Anterior cingulate cortex (tissue), 58 donors: Measurements from ENCODE around the gene DCP1A.
"Not testable (repeated sequence)": the region's sequence is repeated elsewhere in the genome, so short reads cannot be mapped to it uniquely, and the experiment has no call there.

ENCODE experiments used
- DNase-seq, 58 donors: peaks; one replicate each; lab custom pipeline; 2025; lab: John Stamatoyannopoulos, UW

Gene DCP1A

GRCh38 chr3:53347261-53348064 lies at the start of gene DCP1A:
Gene DCP1A, minus strand, starts transcription at chr3:53347543. Its CDS starts 26 bp downstream, at chr3:53347517.
- DNase-seq = peak; percentile 63 to 96 (median 94)

GRCh38 chr3:53384465-53385423 lies 37.4 kb upstream of the DCP1A start:
- no peak for DNase-seq

DNA sequence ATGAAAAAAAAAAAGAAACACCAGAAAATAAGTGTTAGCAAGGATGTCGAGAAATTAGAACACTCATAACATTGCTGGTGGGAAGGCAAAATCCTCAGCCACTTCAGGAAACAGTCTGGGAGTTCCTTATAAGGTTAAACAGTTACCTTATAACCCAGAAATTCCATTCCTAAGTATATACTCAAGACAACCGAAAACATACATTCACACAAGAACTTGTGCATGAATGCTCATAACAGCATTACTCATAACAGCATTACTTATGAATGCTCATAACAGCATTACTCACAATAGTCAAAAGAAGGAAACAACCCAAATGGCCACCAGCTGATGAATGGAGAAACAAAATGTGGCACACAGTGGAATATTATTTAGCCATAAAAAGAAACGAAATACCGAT lies 34.8 kb upstream of the DCP1A start:
- no peak for DNase-seq

DNA sequence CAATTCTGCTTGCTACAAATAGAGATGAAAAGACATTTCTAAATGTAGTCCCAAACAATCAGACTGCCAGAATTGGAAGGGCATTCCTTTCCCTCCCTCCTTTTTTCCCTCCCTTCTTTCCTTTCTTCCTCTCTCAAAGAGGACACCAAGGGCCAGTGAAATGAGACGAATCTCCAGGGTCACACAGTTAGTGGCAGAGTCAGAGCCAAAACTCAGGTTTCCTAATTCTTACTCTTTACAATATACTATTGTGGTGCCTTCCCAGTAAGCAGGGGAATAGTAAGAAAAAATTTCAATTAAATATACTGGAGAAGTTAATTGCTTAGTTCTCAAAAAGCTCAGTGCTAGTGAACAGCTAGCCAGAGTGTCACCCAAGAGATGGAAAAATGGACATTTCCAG lies 33.0 kb upstream of the DCP1A start:
- DNase-seq = no peak

- no peak for DNase-seq
Observed at GRCh38 chr3:53379898-53380297, 32.6 kb upstream of the DCP1A start.

DNA sequence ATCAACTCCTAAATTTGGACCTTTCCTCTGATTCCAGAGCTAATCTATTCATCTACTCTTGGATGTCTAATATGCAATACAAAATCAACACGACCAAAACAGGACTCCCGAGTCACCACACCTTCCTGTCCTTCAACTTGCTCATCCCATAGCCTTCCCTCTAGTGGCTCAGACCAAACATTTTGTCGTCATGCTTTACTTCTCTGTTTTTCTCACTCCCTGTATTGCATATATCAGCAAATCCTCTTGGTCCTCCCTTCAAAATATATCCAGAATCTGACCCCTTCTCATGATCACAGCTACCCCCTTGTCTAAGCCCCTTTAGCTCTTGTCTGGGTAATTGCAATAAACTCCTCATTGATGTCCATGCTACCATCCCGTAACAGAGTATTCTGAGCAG lies 30.5 kb upstream of the DCP1A start:
- no peak for DNase-seq

DNA sequence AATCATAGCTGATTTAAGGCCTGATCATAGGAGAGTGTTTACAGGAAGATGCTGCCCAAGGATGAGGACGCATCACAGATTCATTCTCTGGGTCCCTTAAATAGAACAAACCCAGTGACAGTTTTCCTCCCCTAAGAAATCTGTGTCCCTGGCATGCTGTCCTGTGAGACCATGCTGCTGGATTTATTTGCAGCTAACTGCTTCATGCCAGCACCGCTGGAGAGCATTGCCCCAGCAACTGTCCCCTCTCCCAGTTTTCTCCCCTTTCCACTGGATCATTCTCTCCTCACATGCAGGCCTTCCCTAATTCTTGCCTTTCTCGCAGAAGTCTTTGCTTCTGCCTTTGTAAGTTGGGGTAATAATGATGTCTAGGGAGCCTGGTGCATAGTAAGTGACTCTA lies 29.3 kb upstream of the DCP1A start:
- DNase-seq = no peak

DNA sequence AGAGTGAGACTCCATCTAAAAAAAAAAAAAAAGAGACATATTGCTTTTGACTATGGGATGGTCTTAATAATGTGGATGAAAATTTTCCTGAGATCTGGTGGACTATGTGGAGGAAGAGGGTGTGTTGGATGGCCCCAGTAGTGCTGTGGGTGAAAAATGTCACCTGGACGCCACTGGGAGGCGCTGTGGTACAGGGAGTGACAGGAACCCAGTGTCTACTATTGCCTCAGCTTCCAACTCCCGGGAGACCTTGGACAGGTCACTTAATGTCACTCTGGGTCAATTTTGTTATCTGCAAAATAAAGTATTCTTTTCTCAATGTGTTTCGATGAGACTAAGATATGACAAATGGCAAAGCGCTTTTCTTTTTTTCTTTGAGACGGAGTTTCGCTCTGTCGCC lies 27.7 kb upstream of the DCP1A start:
- peak in 48 of 58 donors; percentile 1 to 63 (median 26) for DNase-seq

DNA sequence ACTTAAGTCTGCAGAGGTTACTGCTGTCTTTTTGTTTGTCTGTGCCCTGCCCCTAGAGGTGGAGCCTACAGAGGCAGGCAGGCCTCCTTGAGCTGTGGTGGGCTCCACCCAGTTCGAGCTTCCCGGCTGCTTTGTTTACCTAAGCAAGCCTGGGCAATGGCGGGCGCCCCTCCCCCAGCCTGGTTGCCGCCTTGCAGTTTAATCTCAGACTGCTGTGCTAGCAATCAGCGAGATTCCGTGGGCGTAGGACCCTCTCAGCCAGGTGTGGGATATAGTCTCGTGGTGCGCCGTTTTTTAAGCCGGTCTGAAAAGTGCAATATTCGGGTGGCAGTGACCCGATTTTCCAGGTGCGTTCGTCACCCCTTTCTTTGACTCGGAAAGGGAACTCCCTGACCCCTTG lies 23.4 kb upstream of the DCP1A start:
- DNase-seq = not testable (repeated sequence)

DNA sequence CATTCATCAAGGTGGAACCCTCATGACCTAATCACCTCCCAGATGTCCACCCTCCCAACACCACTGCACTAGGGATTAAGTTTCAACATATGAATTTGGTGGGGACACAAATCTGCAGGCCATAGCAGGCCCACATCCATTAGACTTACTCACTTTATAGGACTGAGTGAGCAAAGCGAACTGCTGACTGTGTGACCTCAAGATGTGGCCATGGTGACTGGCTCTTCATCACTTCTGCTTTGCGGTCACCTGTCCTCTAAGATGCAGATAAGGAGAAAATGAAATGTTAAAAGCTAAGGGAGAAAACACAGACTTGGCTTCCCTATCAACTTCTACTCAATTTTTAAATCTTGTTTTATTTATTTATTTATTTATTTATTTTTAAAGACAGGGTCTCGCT lies 14.5 kb upstream of the DCP1A start:
- DNase-seq = no peak

DNA sequence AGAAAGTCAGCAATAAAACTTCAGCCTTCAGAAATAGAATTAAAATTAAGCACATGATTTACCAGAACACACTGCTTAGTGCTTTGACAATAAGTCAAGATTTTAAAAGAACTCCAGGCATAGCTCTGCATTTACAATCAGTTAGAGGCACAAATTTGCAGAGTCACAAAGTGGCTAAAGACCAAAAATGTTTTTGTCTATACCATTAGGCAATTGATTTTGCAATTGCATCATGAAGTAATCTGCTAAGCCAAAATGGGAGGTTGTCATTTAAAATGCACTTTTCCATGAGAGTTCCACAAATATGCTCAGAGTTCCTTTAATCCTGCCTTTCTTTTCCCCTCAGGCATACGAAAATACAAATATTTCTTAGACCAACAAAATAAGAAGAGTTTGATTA lies 10.1 kb upstream of the DCP1A start:
- no peak for DNase-seq

DNA sequence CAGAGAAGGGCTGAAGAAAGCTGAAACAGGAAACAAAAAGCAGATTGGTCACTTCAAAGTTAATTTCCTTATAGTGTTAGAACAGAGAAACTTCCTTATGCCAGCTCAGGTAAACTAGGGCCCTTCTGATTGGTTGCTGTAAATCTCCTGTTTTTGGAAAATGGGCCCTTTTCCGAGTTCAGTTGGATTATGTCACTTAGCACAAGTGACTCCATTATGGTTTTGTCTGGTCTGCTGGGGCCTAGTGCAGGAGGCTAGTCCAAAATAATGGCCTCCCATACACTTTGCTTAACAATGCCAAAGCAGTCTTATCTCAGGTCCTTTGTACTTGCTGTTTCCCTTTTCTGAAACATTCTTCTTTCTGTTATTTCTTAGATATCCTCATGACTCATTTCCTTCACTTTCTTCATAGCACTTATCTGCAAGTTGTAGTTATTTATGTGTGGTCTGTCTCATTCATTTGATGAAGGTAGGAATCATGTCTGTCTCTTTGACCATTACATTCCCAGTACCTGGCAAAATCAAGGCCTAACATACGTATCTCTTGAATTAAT lies 7.7 kb upstream of the DCP1A start:
- DNase-seq = no peak

GRCh38 chr3:53353202-53353601 lies 5.9 kb upstream of the DCP1A start:
- no peak for DNase-seq

DNA sequence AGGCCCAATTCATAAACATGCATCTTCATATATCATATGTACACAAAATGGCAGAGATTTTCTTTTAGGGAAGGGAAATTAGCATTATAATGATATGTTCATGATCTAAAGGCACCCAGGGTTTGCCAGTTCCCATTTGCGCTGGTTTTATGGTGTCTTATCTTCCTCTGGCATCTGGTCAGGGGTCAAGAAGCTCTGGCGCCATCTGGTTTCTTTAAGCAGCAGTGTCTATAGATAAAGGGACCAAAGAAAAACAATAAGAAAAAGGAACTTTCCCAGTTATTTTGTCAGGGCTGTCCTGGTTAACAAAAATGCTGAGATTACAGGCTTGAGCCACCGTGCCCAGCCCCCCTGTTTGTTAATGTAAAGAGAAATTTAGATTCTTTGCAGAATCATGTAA lies 3.3 kb upstream of the DCP1A start:
- DNase-seq = no peak

GRCh38 chr3:53348118-53348517 lies 775 bp upstream of the DCP1A start:
- DNase-seq = peak in 1 of 58 donors; percentile 2

GRCh38 chr3:53346922-53347260 lies 452 bp downstream of the DCP1A start:
- peak in 2 of 58 donors; percentile 44 to 46 for DNase-seq

DNA sequence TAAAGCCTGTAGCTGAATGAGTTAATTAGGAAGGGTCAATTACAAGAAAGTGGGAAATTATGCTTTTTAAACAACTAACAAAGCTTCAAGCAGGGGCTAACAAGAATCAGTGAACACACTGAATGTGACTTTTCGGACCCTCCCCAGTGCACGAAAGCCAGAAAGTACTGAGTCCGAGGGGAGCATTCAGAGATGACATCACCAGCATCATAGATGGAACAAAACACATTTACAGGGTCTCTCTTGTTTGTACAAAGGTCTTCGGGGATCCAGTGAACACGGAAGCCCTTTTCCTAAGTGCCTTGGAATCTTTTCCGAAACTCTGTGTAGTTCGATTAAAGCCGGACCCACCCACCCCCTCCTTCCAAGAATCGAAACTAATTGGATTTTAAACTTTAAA lies 829 bp downstream of the DCP1A start:
- DNase-seq = no peak

GRCh38 chr3:53342353-53342752 lies 5.0 kb downstream of the DCP1A start:
- no peak for DNase-seq

DNA sequence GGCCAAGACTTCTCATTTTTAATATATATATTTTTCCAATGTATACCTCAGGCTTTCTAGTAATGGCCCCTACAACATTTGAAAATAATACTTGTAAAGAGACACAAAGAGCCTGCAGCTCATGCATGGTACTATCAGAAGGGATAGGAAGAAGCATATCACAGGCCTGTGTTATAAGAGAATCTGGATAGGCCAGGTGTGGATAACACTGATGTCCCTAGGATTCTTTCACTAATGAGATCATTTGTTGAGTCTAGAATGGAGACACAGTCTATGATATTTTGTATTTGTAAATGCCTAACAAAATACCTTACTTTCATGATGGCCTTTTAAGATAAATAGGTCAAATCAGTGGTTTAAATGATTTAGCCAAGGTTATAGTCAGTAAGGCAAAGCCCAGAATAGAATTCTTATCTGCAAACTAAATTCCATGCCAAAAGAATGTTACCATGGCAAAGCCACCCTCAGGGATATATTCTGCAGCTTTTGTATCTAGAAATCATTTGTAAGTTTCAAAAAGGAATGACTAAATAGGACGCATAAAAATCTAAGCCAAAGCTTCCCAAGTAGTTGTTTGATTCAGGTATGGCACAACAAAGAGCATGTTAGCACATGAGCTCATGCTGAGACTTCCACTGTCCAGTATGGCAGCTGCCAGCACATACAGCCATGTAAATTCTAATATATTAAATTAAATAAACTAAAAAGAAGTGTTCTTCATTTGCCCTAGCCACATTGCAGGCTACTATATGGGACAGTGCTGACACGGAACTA lies 10.0 kb downstream of the DCP1A start:
- no peak for DNase-seq

DNA sequence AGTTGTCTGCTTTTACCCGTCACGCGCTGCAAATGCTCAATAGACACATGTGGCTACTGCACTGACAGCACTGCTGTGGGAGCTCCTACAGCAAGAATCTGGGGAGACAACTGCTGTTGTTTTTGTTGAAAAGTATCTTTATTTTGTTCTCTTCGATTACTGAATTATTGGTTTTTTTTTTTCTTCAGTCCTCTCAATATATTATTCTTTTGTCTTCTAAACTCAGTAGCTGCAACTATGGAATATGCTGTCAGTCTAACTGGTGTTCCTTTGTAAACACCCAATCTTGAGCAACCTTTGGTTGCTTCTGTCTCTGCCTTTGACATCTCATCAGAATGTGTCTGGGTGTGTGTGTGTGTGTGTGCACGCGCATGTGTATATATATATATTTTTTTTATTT lies 12.6 kb downstream of the DCP1A start:
- no peak for DNase-seq

GRCh38 chr3:53331871-53332270 lies 15.5 kb downstream of the DCP1A start:
- DNase-seq = no peak
